H1 (cell line): ENCODE measurements around the gene USH1G. TPM values are rescaled to one million over a fixed set of nuclear protein-coding genes. Genes with fewer than 3 reads are reported as not detected.

Source experiments
- CBX5 ChIP-seq: fragments of 300-800, 300-1000 bp; sonication (generic); IDR thresholded peaks from 2 replicates; pipeline ENCODE4 v1.7.1; 2016; ENCODE audit warnings: antibody characterized with exemption, low read length, low read depth
- FOSL1 ChIP-seq: IDR thresholded peaks from 2 replicates; pipeline ENCODE4 v1.6.1; 2011; ENCODE audit warnings: mild to moderate bottlenecking, low read depth, low read length, moderate library complexity; ENCODE audit not compliant: insufficient read depth
- NANOG ChIP-seq: IDR thresholded peaks from 2 replicates; pipeline ENCODE4 v1.6.1; 2011; ENCODE audit warnings: low read length, low read depth, mild to moderate bottlenecking, inconsistent platforms; ENCODE audit not compliant: insufficient read depth, poor library complexity, severe bottlenecking
- RAD21 ChIP-seq, 2 experiments: IDR thresholded peaks in 1 of 2; conservative IDR thresholded peaks in 1 of 2; 2 replicates each; pipeline ENCODE4 v1.6.1; 2011; ENCODE audit warnings: low read depth in 2 of 2, low read length in 2 of 2, improper control_type of control experiment in 1 of 2, inconsistent platforms in 1 of 2, mild to moderate bottlenecking in 1 of 2, moderate library complexity in 1 of 2
- RXRA ChIP-seq: IDR thresholded peaks from 2 replicates; pipeline ENCODE4 v1.6.1; 2011; ENCODE audit warnings: low read depth, mild to moderate bottlenecking, low read length, moderate library complexity; ENCODE audit not compliant: insufficient read depth
- polyA plus RNA-seq, 7 experiments: library from polyadenylated mRNA; depleted of rRNA in 3 of 7; stranded (reverse) in 5 of 7; unstranded in 2 of 7; fragments of >200 nt in 5 of 7; fragments of 200-250 nt in 2 of 7; gene quantifications; 1 replicate in 5 of 7; 2 replicates in 1 of 7; 4 replicates in 1 of 7; pipeline versions ENCODE4 v1.2.1 to v1.2.3, GENCODE V29; 2011 to 2013; ENCODE audit warnings: missing spikeins in 2 of 7, mixed read lengths in 2 of 7
- total RNA-seq: library from RNA; stranded (reverse); fragmentation: NEBNext Ultra II Directional; extraction: Animal tissue kit (Norgen Biotek cat#: 25700); gene quantifications from 2 replicates; pipeline ENCODE4 v1.2.1, GENCODE V29; 2021

Gene USH1G
- total and polyA plus RNA-seq, 2 of the 8 experiments (the other 6 are each of a cell fraction or from before 2014, with no cell fraction given): 1.6 to 4.3 TPM

GRCh38 chr17:74873874-74874614, 49.0 kb downstream of the USH1G start (continued):
- no peak for TF ChIP-seq FOSL1
- no peak for TF ChIP-seq NANOG
- TF ChIP-seq RXRA: no peak
- no peak for TF ChIP-seq RAD21 (IDR thresholded peaks at IDR 0.05 in 1 of 2, conservative IDR thresholded peaks at IDR 0.05 in 1 of 2; ENCODE audit: low read depth in 2 of 2, low read length in 2 of 2)
- no peak for TF ChIP-seq CBX5
